Stimulated activated CD8-positive, alpha-beta memory T cell treated with anti-CD3 and anti-CD28 coated beads, Interleukin-7, amount 100 ng/mL, for 1 hour (primary cell): ENCODE results near the gene CRK.

Experiments
- DNase-seq, 2 donors: peaks; one replicate each; pipeline ENCODE4 v3.0.0-alpha.2; 2020; ENCODE audit warnings: low read depth in 2 of 2

CRK gene

DNA sequence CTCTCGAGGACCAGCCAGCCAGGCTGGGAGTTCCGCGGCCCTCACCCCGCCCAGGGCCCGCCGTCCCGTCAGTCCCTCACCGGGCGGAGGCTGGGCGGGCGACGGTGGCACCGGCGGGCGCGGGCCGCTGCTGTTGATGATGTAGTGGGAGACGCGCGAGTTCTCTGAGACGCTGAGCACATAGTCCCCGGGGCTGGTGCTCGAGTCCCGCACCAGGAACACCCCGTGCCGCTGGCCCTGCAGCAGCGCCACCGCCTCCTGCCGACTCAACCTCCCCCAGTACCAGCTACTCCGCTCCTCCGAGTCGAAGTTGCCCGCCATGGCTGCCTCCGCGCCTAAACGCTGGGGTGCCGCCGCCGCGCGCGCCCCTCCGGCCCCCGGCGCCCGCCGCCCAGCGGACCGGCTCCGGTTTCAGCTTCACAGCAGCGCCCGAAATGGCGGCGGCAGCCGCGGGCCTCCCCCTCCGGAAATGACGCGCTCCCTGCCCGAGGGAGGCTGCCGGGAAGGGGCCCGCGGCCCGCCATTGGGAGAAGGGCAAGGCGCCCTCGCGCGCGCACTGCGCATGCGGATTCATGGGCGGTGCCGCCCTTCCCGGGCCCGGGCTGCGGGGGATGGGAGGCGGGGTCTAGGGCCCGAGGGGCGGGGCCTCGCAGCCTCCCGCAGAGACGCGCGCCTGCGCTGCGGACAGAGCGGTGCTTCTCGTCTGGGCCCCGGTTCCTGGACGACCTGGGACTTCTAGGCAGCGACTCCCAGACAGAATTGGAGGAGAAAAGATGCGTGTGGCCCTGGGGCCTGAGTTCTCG, at the start of gene CRK:
TSS of gene CRK (minus strand) at position 436 of the 803 bp plus-strand sequence. CDS start at position 321, 115 bp downstream.
- DNase-seq: peak; percentile 95 to 98

DNA sequence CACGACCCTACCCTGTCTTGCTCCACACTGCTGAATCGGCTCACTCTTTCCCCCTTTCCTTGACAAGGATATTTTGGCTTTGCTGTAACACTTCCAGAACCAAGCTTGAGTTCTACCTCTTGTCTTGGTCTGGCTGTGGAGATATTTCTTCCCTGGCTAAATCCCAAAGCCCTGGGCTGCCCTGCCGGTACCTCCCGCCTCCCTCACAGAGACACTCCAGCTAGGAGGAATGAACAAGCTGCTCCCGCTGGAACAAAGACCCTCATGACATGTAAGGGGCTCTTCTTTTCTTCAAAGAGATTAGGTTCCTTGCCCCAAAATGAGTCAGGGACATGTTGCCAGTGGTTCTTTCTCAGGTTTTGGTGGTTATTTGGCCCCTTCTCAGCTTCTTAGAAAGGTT, 49.6 kb upstream of the CRK start:
- DNase-seq: no peak

DNA sequence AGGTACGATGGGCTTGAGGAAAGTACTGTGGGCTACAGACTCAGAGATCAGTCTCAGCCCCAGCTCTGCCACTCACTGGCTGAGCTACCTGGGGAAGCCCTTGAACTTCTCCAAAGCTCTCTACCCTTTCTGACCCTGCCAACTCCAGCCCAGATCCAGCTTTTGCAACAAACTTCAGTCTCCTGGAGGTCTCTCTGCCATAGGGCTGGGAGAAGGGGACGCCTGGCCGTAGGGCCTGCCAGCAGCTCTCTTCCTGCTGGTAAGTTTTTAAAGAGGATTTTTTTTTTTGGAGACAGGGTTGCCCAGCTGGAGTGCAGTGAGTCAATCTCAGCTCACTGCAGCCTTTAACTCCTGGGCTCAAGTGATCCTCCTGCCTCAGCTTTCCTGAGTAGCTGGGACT, 48.8 kb upstream of the CRK start:
- no peak for DNase-seq

DNA sequence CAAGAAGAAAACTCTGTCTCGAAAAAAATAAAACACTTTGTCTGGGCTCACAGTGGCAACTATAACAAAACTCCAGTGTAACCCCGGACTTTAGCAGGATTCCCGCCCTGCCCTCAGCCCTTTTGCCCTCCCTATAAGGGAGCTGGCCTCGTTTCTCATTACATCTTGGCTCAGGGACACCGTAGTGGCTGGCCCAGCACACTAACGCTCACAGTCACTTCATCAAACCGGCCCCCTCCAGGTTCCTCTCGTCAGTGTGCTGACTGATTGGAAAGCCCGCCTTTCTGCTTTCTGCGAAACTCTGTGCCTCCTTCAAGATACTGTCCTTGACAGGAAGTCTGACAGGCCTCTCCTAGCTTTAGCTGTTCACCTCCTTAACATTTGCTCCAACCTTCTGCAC, 47.7 kb upstream of the CRK start:
- DNase-seq: no peak

DNA sequence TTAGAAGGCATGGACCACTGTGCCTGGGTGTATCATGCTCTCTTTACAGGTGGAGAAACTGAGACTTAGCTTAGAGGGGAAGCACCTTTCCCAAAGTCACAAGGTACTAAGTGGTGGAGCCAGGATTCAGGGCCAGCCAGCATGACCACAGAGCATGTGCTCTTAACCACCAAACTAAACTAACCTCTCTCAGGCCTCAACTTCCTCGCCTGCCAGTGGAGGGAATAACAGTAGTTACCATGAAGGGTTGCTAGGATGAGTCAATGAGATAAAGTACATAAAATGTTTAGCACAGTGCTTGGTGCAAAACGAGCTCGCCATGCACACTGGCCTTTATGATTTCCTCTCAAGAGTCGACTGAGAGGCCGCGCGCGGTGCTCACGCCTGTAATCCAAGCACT, 42.8 kb upstream of the CRK start:
- no peak for DNase-seq

DNA sequence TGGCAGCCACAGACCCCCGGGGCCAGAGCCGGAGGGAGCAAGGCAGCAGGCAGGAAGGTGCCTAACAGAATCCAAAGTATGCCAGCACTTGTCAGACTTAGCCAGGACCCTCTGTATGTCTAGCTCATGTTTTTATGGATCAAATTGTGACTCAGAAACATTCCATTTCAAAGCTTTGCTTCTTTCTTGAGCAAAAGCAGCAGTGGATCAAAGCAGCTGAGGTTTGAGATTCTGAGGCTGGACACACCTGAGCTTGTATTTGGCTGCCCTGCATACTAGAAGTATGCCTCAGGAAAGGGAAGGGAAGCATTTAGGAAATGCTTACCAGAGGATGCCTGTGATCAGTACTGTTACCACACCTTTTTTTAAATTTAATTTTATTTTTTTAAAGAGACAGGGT, 42.2 kb upstream of the CRK start:
- no peak for DNase-seq

DNA sequence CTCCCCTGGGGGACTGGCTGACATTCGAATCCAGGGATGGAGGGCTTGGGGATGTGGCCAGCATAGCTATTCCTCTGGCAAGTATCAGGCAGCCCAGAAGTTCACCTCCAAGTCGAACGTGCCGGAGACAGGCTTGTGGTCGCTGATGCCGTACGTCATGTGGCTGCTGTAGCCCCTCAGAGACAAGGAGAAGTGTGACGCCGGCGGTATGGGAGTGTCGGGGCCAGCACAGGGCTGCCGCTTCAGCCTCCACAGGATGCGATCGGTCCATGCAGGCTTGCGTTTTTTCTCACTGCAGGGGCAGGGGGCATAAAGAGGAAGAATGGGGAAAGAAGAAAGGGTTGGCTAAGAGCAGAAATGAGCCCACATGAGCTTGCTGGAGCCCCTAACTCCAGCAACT, 41.8 kb upstream of the CRK start:
- DNase-seq: no peak

DNA sequence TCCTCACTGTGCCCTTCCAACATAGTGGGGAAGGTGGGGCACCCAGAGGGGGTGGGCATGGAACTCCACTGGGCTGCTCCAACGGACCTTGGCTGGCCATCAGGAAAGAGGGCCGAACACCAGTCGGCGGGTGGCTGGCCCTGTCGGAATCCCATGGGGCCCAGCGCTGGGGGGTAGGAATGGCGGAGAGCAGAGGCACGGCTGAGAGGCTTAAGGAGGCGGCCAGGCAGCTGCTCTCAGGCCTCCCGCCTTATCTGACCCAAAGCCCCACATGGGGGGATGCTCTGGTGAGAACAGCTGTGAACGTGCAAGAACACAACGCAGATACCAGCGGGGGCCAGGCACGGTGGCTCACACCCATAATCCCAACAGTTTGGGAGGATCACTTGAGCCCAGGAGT, 40.8 kb upstream of the CRK start:
- no peak for DNase-seq

DNA sequence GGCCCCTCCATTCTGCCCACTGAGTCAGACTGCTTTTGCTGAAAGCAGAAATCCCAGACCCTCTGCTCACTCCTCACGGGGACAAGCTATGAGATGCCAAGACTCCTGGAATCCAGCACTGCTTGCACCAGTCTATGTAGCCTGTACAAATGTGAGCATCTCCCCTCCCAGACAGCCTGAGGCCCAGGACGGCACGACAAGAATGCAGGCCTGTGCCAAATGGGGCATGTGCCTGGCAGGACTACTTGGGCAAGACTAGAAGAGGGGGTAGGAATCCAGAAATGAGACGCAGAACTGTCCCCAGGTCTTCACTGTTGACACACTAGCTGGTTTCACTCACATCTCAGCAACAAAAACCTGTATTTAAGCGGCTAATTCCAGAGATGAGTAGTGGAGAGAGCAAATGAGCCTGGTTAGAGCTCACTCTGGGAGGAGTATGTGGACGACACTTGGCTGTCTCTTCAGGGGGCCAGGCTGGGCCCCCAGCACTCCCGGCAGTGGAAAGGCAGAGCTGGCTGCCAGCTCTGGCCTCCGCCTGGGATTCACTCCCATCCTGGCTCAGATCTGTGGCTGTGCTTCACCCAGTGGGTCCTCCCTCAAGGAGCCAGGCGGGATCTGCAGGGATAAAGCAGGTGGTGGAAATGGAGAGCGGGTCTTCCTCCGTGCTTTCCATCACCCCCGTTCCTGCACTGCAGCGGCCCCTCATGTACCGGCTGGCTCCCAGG, 39.4 kb upstream of the CRK start:
- DNase-seq: no peak

DNA sequence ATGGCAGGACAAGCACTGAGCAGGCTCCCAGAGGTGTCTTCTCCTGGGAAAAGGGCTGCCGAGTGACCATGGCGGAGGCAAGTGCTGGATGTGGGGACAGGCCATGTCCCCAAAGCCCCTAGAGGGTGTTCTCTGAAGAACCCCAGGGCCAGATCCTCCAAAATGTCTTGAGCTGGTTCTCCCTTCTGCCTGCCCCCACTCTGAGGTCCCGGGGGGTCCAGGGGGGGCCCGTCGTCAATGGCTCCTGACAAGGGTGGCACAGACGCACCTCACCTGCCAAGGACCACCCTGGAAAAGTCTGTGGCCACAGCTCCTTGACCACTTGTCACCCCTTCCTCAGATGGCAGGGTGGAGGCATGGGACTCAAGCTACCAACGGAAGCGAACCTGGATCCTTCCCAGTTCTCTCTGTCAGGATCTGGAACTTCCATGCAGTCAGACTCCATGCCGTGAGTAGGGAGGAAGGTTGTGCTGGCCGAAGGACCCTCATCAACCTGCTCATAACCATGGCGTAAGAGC, 38.8 kb upstream of the CRK start:
- no peak for DNase-seq

DNA sequence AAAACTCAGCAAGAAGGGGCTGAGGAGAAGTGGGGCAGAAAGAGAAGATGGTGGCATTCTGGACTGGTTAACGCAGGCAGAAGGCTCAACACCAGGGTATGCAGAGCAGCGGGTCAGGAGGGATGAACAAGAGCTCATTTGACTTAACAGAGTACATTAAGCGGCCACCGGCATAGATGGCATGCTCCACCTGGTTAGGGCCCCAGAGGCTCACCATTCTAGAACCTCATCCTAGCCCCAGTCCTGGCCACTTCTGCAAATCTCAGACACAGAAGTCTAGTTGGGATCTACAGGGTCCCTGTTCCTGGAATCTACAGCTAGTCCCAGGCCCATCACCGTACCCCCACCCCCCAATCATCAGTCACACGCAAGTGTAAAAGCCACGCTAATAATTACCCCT, 38.2 kb upstream of the CRK start:
- DNase-seq: no peak

DNA sequence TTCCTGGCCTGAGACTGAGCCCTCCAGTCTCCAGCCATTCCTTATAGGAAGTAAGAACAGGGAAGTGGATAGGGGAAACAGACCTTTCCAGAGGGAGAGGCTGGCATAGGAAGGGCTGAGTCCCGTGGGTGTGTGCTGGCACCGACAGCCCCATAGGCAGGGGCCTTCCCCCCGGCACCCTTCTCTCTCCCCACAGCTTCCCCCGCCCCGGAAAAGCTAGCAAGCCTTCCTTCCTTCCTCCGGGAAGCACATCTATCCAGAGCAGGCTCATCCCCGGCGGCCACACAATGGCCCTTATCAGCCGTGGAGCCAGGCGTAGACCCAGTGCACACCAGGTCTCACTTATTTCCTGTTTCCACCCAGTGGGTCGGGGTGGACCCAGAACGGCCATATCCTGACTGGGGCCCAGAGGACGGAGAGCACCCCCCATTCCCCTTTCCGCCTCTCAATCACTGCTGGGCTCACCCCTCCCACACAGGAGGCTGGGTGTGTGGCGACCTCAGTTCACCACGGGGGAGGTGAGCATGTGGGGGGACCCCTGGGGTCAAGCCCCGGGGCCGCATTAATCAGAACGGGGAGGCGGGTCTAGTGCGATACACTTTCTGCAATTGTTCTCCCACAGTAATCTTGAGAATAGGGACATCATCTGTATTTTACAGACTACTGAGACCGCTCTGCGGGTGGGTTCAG, 37.4 kb upstream of the CRK start:
- no peak for DNase-seq

DNA sequence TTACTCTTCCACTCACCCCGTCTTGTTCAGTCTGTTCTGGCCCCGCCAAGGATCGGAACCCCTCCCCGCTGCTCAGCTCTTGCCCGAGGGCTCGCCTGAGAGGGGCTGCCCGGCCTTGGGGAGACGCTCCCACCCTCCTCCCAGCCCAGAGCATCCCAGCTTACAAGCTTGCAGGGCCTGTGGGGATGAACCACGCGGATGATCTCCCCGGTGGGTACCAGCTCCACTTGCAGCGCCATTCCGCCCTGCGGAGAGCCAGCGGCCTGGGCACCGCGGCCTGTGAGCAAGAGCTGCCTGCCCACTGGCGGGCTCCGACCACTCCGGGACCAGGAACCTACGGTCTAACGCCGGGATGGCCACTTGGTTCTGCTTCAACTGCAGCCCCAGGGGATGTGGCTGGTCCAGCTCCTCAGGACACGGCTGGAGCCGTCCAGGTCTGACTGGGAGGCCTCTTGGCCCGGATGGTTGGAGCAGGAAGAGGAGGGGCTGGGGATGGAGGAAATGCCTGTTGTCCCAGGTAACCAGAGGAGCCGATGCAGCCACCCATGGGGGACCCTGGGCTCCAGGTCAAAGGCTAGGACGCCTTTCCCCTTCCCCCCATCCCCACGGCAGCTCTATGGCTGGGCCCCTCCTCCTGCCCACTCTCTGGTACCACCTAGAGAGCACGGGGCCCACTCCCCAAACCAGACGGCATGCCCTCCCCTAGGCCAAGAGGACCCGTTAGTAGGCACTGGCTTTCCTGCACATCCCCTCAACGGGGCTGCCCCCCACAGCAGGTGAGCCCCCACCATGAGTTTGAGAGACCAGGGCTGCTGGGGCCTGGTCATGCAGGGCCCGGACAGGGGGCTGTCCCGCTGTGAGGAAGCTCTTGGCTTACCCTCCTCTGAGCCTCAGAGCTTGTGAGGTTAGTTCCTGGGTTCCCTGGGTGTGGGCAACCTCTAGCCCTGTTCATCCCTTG, 36.5 kb upstream of the CRK start, which contains the start of gene MYO1C:
TSS of gene MYO1C (minus strand) at position 438 of the 958 bp plus-strand sequence. CDS start at position 239, 199 bp downstream.
- no peak for DNase-seq

DNA sequence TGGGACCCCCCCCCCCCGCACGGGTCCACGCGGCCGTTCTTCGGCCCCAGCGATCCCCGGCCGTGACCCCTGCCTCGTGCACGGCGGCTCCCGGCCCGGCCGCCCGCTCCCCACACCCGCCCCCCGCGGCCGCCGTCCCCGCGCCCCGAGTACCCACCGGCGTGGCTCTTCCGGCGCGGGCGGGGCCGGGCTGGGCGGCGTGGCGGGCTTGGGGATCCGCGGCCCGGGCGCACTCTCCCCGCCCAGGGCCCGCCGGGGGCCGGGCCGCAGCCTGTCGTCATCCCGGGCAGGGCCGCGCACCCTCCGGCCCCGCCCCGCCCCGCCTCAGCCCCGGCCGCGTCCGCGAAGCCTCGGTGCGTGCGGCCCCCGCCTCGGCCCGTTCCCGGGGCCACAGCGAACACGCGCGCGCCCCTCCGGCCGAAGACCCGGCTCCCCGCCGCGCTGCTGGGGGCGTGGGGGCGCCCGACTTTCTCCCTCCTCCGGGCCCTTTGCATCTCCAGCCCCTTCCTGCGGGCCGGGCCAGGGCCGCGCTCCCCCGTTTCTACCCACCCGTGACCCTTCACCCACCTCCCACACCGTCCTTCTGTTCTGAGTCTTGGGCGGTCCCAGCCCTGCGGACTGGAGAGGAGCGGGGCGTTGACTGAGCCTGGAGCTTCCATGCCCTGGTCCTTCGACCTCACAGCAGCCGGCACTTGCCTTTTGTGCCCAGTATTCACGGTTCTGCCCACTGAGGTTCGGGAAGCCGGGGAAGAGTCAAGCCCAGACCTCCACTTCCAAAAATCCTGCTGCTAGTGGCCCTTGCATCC, 35.6 kb upstream of the CRK start:
- no peak for DNase-seq

DNA sequence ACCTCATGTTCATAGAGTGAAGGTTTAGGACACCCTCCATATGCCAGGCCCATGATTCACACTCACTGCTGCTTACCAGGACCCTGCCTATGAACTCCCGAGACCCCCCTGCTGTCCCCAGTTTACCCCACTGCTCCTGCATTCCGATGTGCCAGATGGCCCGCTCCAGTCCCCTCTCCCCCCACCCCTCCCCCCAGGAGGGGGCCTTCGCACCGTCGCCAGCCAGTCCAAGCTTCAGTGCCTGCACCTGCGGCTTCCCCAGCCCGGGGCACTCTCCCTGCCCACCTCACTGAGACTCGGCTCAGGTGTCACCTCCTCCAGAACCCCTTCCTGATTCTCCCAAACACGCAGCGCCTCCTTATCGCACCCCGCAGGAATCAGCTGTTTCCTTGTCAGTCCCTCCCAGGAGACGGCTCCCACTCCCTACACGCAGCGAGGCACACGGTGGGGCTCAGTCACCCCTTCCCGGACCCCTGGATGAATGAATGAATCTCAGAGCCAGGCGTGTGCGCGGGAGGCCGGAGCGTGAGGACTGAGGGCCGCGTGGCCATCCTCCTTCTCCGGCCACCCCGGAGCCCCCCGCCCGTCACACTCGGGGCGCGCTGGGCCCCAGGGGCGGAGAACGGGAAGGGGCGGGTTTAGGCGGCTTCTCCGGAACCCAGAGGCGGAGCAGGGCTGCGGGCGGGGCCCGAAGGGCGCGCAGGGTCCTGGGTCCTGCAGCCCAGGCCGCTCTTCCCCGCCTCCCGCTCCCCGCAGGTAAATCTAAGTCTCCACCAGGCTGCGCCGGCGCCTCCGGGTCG, 34.8 kb upstream of the CRK start:
- peak in 1 of 2 donors; percentile 37 for DNase-seq

DNA sequence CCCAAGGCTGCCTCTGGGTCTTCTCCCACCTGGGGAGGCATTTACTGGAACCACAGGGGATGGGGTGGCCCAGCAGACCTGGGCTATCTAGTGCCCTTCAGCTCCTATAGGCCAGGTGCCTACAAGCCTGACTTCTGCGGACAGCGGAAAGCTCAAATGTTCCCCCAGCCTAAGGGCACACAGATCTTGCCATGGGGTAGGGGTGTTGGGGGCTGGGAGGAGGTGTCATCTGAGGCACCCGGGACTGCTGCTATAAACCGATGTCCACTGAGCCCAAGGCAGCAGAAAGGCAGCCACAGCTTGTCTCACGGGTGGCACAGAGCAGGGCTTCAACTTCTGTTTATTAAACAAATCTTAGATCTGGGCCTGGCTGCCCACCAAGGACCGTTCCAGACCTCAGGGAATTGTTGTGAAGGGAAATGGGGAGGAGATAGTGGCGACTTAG, 32.8 kb upstream of the CRK start:
- DNase-seq: no peak

DNA sequence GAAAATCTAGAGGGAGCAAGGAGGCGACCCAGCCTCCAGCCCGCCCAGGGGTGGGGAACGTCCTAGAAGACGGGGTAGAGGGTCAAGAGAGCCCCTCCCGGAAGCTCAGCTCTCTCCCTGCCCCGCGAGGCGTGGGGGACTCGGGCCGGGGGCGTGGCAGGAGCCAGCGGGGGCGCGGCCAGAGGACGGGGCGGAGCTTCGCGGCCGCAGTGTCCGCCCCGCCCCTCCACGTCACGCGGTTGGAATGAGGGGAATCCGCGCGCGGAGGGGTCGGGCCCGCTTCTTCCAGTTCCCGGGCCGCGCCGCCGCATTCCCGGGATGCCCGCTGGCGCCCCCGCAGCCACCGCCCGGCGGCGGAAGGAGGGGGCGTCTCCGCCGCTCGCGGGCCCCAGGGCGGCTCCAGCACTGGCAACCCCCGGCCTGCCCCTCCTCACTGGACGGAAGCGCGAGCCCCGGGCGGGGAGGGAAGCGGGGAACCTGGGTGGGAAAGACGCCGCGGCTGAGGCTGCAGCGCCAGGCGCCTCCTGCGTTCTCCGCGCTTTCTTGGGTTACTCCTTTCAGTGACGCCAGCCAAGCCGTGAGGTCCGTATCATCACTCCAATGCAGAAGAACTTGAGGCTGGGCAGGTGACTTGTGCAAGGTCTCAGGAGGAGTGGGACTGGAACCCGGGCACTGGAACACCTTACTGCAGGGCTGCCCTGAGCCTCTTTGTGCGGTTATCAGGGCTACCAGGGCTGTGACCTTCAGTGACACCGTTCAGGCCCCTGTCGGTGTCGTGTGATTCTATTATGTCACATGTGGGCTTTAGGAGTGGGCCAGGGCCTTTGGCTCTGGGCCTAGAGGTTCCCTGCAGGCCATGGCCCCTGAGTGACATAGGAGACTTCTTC, 32.1 kb upstream of the CRK start:
- peak; percentile 54 to 56 for DNase-seq
